GM21526 (cell line): Measurements from ENCODE around the gene NT5E.

Experiments
- ATAC-seq: cut with Tn5 transposase; IDR thresholded peaks from one replicate; pipeline ENCODE4 v1.9.1; 2021; ENCODE audit warnings: moderate library complexity; ENCODE audit not compliant: unreplicated experiment, low FRiP score

The NT5E gene

DNA sequence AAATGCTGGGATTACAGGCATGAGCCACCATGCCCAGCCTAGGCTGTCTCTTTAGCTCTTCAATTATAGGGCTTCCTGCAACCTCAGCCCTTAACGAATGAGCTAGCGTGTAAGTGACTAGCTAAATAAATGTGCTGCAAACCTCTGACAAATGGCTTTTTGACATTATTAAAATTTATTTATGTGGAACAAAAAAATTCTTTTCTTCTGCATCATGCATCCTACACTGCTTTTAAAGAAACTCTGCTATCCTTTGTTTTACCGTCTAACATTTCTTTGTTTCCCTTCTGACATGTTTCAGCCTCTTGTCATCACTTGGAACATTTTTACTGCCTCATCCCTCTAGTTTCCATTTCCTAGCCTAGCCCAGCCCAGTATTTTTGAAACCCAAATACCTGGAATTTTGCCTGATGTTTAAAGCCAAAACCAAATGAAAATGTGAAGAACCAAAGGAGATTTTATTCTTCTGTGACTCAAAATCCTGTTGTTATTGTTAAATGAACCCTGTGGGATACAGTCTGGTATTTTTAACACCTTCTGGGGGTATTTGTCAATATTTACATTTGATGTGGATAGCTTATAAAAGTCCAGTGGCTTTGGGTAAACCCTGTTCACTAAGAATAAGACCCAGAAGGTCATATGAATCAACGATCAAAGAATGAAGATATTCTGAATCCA is 9.5 kb downstream of the NT5E start:
- no peak for ATAC-seq

DNA sequence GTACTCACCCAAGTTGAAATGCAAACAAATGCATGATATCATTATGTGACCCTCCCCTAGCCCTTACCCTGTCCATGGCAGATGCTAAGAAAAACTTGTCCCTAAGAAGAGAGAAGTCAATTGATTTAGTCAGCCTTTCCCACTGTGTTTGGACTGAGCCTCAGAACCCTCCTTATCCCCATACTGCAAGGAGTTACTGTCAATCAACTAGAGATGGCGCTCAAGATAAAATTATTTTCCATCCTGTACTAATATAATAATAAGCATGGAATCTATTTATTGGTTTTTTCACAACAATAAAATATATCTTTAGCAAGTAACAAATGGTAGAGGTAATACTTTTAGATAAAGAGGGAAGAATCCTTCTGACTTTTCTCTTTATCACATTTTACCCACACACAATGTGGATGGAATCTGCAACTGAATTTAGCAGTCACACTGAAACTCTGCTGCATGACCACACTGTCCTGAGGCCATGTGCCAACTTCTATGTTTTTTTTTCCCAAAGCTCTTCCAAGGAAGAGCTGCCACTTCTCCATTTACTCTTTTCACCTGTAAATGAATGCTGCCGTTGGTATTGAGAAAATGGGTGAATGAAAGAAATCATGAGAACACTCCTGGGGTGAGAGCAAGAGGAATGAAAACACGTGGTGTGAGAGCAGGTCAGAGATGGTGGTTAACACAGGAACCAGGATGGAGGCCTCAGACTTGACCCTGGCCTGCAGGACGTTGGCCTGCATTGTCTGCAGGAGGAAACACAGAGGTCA is 10.5 kb downstream of the NT5E start:
- no peak for ATAC-seq

DNA sequence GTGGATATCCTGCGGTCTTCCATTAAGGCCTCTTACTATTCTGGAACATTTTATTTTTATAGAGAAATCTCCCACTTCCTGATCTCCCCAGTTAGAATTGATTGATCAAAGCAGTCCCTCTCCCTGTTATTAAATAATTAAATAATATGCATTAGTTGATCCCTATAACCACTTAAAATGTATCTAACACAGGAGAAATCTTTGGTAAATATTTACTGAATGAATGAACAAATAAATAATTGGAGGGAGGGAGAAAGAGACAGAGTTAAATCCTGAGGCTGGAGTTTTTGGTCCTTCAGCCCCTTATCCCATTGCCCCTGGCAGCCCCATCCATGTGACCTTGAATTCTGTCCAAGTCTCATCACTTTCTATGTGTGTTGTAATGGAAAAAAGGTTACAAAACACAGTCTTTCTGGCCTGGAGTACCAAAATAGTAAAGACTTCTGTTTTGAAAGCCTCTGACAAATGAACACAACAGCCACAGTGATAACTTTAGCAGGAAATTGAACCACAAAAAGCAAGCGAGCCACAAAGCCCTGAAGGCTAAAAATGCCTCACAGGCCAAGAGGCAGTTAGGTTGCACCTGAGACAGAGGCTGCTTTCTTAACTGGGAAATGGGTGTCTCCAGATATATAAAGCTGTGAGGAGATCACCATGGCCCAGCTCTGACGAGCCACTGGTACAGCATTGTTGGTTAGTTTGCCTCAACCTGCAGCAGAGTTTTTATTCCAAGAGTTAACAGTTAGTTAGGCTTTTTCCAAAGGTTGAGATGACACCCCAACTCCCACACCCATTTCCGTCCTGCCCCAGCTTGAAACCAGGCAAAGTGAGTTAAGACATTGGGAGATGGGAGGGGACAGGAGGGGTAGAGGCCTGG is 11.3 kb downstream of the NT5E start:
- peak; percentile 86 for ATAC-seq

DNA sequence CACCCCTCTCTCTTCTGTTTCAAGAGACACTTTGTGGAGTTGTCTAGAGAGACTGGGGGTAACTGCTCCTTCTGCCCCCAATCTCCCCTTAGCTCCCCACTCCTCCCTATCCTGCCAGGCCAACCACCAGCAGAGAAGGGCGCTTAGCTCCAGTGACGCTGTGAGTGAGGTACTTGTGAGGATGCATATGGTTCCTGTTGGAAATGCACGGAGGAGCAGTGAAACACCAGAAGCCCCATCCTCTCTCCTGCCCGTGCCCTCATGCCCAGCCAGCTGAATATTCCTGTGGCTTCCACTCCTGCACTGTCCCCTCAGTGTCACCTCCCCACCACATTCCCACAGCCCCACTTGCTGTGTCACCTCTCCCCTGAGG is 11.9 kb downstream of the NT5E start:
- ATAC-seq = peak; percentile 0

DNA sequence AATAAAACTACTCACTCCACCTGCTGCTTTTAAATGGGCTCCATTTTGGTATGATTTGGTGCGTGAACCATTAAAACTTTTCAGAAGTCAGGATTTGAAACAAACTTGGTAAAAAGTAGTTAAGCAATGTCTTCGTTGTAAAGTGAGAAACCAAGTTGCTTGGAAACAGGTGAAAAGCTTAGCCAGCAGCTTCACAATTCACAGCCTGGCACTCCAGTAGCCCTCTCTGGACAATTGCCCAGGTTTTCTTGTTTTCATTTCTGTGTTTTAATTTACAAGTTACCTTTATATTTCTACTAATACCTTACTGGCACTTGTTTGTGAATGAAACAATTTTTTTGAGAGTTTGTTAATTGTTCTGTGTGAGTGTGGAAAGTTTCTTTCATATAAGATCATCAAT is 12.8 kb downstream of the NT5E start:
- ATAC-seq = no peak

DNA sequence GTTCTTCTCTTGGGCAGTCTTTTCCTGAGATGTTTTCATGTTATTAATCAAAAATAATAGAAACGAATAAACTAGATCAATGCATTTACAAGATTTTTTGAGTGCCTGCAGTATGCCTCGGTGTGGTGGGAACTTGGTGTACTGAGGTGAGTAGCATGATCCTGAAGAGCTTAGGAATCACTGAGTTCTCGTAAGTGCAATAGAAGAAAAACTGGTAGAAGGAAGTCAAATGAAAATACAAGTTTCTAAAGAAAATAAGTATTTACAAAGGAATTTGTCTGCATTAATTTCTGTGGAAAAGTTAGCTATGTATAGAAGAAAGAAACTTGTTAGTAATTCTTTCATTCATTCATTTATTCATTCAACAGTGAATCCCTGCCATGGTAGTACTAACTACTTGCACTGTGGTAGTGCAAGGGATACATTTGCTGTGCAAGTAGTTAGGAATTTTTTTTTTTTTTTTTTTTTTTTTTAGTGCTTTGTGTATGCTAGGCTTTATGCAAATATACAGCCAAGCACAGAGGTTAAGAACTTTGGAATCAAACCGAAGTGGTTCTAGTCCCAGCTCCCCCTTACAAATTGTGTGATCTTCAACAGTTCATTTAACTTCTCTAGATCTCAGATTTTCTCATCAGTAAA is 13.9 kb downstream of the NT5E start:
- ATAC-seq = no peak

DNA sequence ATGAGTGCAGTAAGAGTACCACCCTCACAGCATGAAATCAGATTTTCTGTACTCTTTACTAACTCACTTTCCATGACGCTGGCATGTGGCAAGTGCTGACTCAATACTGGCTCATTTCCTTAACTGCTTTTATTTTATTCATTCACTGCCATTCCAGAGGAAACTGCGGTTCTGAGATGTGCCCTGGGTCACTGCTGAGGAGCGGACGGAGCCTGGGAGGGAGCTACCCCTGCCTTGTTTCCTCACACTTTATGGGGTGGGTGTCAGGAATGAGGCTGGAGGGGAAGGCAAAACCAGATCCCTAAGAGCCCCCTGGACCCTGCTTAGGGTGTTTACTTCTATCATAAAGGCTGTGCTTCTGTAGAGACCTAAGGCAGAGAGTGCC is 14.4 kb downstream of the NT5E start:
- ATAC-seq = no peak

DNA sequence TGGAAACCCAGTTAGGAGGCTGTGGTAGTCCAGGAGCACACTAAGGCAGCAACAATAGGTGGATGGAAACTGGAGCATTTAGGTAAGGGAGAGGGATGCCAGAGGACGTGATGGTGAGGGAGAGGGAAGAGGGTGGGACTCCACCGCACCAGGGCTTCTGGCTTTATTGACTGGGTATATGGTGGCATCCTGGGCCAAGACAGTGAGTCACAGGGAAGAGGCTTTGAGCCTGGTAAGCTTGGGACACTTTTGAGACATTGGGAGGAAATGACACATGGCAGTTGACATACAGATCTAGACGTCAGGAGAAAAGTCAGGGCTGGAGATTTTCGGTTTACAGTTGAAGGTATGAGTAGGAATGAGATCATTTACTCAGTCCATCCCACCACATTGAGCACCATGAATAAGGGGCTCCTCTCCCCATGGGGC is 14.9 kb downstream of the NT5E start:
- no peak for ATAC-seq

DNA sequence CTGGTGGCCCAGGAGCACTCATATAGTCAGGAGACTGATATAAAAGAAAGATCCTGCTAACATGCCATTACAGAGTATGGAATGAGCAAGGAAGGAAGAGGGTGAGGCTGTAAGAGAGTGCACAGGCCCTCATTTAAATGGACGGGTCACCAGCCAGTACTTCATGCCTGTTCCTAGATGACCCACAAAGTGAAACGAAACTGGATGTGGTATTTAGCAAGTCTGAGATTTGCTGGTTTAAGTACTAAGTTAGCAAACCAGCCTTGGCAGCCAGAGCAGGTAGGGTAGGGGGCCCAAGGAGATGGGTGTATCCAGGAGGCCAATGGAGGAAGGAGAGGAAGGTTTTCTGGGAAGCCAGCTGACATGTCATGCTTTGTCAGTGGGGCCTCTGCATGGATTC is 15.9 kb downstream of the NT5E start:
- ATAC-seq = peak; percentile 37

DNA sequence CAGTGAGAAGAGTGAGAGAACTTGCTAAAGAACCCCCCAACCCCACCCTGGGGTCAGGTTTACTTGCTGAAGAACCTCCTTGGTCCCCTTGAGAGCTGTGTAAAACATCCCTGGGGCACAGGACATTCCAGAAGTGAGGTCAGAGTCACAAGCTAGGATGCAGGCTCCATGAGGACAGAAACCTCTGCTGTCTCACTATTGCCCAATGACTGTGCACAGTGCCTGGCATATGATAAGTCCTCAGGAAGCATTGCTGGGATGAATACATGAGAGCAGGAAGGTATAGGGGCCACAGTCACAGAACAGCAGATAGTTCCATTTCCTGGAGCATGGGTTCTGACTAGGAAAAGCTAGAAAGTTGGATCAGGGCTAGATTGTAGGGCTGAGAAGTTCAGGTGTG is 18.4 kb downstream of the NT5E start:
- ATAC-seq = no peak

DNA sequence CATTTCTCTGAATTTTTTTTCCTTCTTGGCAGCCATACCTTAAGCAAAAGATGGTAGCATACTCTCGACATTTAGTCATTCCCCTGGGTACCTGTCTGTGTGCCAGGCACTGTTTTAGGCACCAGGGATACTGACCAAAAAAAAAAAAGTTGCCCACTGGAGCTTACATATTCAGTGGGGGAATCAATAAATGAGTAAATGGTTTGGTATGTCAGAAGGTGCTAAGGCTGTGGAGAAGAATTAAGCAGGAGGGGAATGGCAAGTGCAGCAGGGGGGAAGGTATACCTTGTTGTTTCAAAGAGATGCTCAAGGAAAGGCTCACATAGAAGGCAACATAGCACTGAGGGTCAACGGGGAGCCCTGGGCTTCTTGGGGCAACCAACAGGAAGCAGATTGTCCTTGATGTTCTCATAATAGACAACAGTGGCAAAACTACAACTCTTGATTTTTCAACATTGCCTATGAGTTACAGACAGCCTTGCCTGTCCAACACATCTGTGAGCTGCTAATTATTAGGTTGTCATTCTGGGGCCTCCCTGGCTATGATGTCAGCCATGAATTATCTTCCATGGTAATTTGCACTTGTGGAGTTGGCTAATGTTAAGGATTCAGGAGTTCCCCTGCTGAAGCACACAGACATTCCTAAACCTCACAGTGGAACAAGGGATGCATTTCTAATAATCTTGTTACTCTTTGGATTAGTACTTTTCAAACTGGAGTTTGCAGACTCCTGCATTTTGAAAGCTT is 19.6 kb downstream of the NT5E start:
- ATAC-seq = no peak

DNA sequence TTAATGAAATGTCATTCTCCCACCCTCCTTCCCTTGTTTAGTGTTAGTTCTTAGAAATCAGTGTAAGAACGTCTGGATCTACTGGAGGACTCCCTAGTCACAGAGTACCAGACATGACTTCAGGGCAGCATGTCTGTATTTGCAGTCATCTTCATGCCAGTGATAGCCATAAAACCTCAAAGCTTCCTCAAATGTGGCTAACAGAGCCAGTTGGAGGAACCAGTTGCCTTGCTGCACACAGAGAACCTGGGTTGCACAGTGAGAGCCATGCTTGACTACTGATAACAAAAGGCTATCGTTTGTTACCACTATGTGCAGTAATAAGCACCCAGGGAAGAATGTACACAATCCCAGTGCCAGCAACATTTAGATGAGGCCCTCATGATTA is 20.1 kb downstream of the NT5E start:
- no peak for ATAC-seq

DNA sequence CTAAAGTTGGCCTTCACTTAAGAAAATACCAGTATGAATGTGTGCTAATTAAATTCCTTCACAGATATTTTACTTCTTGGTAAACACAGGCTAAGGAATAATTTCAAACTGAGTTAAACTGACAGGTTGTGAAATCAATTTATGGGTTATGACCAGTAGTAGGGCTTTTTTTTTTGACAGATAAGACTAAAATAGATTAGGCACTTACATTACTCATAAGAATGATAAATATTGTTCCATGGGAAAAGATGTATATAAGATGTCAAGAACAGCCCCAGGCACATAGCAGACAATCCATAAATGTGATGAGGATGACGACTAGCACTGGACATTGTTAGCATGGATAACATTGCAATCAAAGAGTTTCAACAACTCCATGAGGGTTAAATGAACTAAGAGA is 22.9 kb downstream of the NT5E start:
- ATAC-seq = no peak

DNA sequence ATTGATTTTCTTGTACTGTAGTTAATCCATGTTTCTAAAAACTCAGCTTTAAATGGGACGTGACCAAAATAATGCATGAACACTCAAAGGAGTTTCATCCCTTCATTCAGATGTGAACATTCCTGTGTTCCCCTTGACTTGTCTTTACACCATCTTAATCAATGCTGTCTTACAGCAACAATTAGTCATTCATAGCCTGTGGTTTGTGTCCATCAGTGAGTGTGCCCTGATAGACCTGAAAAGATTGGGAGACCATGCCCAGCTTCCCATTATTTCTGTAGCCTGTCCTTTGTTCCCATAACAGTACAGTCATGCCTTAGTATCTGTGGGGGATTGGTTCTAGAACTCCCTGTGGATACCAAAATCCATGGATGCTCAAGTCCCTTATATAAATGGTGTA is 23.9 kb downstream of the NT5E start:
- ATAC-seq = no peak

DNA sequence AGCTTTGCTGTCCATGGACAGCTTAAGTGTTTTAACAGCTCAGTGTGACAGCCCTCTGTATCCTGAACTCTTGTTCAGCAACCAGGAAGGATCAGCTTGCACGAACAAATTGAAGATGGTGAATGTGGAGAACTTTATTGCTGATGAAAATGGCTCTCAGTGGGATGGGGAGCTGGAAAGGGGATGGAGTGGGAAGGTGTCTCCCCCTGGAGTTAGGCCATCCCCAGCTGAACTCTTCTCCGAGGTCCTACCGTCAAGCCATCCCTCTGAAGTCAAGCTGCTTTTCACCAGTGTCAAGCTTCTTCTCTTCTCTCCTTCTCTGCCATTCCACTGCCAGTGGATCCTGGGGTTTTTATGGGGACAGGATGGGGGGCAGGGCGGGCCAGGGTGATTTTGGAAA is 26.6 kb downstream of the NT5E start:
- ATAC-seq = no peak

DNA sequence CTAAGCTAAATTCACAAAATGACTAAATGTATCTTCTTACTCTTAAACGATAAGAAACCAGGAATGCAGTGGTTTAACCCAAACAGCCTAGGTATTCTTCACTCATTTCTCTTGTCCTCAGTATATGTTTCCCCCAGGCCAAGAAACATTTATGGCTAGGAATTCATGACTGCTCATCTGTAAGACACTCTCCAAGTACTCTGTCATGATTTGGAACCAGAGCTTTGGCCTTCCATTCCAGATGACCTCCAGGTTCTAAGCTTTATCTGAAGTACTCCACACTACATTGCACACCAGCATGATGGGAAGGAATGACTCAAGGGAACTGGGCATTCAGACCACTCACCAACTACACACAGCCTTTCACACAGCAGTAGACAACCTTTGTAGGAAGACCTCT is 29.3 kb downstream of the NT5E start:
- ATAC-seq = no peak

DNA sequence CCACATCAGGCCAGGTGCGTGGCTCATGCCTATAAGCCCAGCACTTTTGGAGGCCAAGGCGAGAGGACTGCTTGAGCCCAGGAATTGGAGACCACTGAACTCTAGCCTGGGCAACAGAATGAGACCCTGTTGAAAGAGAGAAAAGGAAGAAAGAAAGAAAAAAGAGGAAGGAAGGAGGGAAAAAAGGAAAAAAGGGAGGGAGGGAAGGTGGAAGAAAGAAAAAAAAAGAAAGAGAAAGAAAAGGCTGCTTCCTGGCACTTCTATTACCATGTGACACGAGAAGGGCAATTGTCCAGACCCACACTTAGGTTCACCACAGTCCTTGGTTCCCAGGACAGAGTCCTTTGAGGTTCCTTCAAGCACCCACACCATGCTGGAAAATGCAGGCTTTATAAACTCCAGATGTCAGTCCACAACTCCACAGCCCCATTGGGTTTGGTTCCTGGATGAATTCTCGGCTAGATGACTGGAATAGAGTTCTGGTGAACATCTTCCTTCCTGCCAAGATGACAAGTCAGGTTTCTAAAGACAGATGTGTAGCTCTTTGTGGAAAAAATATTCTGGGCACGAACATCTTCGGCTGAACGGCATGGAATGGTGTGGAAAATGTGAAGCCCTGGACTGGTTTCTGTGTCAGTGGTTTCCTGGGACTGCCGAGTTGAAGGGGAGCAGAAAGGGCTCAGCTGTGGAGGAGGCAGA is 32.5 kb downstream of the NT5E start:
- peak; percentile 7 for ATAC-seq

DNA sequence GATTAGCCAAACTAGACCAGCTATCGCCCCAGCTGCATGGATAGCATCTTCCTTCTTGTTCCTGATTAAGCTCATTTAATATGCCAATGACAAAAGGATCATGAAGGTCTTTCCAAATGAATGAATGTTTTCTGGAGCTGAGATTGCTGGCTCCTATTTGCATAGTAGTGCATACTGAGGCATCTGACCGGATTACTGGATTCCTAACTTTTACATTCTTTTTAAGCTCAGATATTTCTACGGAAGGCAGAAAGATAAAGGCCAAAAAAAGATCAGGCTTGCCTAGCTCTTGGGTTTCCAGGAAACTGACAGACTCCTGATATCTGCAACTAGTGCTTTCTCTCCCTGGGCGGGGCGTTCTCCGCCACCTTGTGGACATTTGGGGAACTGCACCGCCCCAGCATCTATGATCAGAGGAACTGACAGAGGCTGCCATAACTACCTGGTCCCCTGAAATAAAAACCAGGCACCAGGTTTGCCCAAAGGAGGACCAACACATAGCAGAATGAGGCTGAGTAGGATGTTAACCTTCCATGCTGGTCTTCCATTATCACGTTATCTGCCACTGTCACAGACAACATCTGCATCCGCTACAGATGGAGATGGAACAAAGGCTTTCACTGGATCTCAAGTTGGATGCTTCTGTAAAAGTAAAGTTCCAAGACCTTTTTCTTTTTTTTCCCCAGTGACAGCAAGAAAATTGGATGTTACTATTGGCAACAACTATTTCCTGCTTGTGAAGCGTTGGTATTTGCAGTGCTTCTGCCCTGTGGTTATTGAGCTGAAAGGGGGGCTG is 33.2 kb downstream of the NT5E start:
- peak; percentile 89 for ATAC-seq

DNA sequence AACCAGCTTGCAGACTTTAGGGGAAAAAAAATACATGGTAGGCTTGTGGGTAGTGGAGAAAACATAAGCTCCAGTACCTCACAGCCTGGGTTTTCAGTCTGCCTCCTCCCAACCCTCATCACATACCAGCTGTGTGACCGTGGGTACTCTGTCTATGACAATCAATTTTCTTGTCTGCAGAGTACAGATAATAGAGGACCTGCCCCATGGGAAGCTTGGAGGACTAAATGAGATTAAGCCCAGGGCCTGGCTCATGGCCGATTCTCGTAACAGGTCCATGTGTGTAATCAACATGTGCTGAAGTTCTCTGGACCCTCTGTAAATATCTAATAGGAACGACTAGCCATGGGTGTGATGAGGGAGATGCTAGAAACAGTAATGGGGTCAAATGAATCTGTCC is 34.0 kb downstream of the NT5E start:
- no peak for ATAC-seq
